Fibroblast of pulmonary artery (primary cell): ENCODE data around the gene CCT2.
A peak's percentile ranks its signal among the peaks of the same experiment; 100 is the strongest.

Experiments
- DNase-seq: peaks from one replicate; pipeline ENCODE4 v3.0.0-alpha.2; 2010; ENCODE audit warnings: low read depth
- H3K4me3 ChIP-seq: replicated peaks from 2 replicates; pipeline ENCODE4 v1.5.1; 2011; ENCODE audit warnings: low read depth, mild to moderate bottlenecking, control low read depth, low read length, moderate library complexity
- CTCF ChIP-seq: IDR thresholded peaks from 2 replicates; pipeline ENCODE4 v1.5.1; 2011; ENCODE audit warnings: mild to moderate bottlenecking, control low read depth, low read length, inconsistent platforms; ENCODE audit errors: missing control alignments

Gene CCT2

GRCh38 chr12:69550569-69551350 lies 34.5 kb upstream of the CCT2 start:
- DNase-seq, result no peak
- TF ChIP-seq CTCF, result no peak
- H3K4me3 ChIP-seq, result no peak overlapping the region

DNA sequence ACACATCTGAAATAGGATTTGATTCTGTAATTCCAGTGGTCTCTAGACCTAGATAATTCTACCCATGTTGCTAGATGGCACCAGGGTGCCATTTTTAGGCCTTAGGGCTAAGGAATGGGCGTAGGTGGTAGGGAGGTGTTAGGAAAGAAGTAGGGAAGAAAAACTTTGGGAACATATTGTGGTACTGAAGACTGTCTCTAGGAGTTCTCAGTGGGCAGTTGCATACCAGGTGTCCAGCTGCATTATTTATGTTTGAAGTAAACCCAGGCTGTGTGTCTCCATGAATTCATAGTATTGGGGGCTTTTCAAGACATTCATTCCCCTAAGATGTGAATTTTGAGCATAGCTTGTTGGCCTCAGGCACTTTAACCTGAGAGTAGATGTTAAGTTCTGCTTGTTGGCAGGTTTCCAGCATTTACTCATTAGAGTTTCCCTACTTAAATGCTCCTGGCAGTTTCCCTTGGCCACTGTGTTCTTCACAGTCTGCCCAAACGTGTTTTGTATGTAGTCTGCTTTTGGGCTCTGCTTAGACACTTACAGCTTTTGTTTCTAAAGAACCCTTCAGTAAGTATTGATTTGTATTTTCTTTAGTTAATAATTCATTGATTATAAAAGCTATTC lies 31.5 kb upstream of the CCT2 start:
- DNase-seq, result peak; percentile 63
- no peak overlapping the region for H3K4me3 ChIP-seq
- no peak for TF ChIP-seq CTCF

- H3K4me3 ChIP-seq, result no peak overlapping the region
- DNase-seq, result peak; percentile 49
These were observed 29.8 kb upstream of the CCT2 start for GRCh38 chr12:69555461-69555860.

GRCh38 chr12:69556383-69556782 lies 28.9 kb upstream of the CCT2 start:
- DNase-seq, result no peak
- no peak for TF ChIP-seq CTCF

More at GRCh38 chr12:69555461-69555860, 29.8 kb upstream of the CCT2 start:
- TF ChIP-seq CTCF, result no peak

DNA sequence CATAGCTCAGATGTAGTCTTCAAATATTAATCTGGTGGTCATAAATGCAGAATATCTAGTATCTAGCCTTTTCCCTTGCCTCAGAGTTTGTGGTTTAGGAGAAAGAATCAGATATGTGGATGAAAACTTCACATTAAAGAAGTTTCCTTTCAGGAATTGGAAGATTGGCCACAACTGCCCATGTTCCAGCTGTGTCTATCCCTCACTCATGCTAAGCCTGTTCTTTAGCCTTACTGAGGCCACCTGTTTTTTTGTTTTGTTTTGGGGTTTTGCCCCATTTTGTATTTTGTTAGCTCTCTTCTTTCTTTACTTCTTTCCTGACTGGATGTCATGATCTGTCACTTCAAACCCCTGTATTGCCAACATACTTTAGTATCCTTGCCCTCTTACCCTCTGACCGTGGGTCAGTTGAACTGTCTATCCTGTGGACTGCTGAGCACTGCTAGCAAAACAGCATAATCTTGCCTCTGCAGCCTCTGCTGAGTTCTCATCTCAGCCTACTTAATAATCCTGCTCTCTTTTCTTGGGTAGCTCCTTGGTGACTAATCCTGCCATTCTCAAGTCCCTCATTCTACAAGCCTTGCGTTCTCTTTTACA lies 22.0 kb upstream of the CCT2 start:
- DNase-seq, result no peak
- no peak overlapping the region for H3K4me3 ChIP-seq
- TF ChIP-seq CTCF, result no peak

More at GRCh38 chr12:69556383-69556782, 28.9 kb upstream of the CCT2 start:
- H3K4me3 ChIP-seq, result no peak overlapping the region

DNA sequence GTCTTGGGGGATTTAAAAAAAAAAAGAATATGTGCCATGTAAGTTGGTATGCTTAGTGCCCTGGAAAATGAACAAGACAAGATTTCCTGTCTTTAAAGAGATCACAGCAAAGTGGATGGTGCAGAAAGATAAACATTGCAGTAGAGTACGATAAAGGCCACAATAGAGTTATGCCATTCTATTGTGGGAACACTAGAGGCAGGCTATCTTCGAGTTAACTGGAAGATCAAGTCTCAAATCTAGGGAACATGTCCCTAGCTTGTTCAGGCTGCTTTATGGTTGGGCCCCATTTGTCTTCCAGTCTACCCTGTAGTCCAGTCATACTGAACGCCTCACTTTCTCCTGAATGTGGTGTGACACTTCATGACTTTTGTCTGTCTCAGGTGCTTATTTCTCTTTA lies 18.7 kb upstream of the CCT2 start:
- no peak overlapping the region for H3K4me3 ChIP-seq
- no peak for DNase-seq
- TF ChIP-seq CTCF, result peak; percentile 16
